HFF-Myc (cell line): Measurements from ENCODE around the gene CUBN.

ENCODE experiments used
- DNase-seq: peaks from one replicate; pipeline ENCODE4 v3.0.0-alpha.2; 2011; ENCODE audit warnings: low read depth; ENCODE audit errors: extremely low read depth
- H3K4me3 ChIP-seq: replicated peaks from 2 replicates; pipeline ENCODE4 v1.5.1; 2011; ENCODE audit warnings: low read depth, mild to moderate bottlenecking, control low read depth, low read length
- TF ChIP-seq, protein P1 (sequence below): IDR thresholded peaks from 2 replicates; pipeline ENCODE4 v1.5.1; 2012; ENCODE audit warnings: mild to moderate bottlenecking, low read depth, low read length, control low read depth; ENCODE audit errors: missing control alignments

The CUBN gene

DNA sequence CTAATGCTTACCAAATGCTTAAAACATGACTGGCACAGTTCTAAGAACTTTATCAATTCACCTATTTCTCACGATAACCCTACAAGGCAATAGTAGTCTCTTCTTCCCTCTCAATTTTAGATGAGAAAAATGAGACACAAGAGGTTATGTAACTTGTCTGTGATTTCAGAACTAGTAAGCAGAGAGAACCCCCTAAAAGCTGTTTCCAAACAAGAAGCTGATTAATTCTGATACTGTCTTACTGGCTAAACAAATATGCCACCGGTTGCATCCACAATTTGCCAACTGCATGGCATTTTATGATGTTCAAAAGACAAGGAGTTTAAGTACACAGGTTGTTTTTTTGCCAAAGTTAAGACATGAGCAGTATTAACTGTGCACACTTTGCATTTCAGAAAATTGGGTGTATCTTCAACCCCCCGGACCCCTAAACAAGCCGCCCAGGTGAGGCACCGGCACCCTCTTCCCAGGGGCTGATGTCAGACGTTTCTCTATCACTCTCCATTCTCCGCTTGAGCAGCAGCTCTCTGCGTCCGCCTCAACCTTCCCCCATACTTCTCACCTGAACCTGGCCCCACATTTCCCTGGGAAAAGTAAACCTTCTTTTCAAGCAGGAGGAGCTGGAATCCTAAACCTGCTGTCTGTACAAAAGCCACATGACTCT, 334.1 kb downstream of the CUBN start:
- no peak overlapping the region for H3K4me3 ChIP-seq
- TF ChIP-seq, protein P1, sequence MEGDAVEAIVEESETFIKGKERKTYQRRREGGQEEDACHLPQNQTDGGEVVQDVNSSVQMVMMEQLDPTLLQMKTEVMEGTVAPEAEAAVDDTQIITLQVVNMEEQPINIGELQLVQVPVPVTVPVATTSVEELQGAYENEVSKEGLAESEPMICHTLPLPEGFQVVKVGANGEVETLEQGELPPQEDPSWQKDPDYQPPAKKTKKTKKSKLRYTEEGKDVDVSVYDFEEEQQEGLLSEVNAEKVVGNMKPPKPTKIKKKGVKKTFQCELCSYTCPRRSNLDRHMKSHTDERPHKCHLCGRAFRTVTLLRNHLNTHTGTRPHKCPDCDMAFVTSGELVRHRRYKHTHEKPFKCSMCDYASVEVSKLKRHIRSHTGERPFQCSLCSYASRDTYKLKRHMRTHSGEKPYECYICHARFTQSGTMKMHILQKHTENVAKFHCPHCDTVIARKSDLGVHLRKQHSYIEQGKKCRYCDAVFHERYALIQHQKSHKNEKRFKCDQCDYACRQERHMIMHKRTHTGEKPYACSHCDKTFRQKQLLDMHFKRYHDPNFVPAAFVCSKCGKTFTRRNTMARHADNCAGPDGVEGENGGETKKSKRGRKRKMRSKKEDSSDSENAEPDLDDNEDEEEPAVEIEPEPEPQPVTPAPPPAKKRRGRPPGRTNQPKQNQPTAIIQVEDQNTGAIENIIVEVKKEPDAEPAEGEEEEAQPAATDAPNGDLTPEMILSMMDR = no peak
- DNase-seq = no peak

DNA sequence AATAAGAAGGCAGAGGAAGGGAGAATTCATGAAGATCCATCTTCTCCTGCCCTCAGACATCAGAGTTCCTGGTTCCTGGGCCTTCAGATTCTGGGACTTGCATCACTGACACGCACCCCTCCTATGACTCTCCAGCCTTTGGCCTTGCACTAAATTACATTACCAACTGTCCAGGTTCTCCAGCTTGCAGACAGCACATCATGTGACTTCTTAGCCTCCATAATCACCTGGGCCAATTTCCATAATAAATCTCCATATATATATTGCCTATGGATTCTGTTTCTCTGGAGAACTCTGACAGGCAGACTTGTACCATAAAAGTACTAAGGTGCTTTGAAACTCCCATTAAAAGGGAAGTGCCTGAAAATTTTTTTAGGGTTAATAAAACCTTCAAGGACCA, 335.6 kb downstream of the CUBN start:
- no peak overlapping the region for H3K4me3 ChIP-seq
- no peak for DNase-seq
- TF ChIP-seq, protein P1 = no peak

DNA sequence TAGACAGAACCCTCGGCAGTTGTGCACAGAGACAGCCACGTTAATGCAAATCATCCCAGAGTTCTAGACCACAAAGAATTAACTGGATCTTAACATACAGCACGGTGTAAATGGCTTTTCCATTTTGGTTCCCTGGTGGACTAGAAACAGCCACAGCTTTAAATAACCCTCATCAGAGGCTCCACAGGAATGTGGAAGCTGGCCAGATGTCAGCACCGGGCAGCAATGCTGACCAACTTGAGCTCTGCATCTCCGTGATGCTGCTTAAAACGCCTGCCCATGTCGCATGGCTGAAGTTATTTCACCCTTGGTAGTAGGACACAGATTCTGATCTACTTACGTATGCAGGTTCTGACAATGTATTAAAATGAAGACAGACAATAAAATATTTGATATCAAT, 336.9 kb downstream of the CUBN start:
- no peak for DNase-seq
- TF ChIP-seq, protein P1 = no peak
- no peak overlapping the region for H3K4me3 ChIP-seq

DNA sequence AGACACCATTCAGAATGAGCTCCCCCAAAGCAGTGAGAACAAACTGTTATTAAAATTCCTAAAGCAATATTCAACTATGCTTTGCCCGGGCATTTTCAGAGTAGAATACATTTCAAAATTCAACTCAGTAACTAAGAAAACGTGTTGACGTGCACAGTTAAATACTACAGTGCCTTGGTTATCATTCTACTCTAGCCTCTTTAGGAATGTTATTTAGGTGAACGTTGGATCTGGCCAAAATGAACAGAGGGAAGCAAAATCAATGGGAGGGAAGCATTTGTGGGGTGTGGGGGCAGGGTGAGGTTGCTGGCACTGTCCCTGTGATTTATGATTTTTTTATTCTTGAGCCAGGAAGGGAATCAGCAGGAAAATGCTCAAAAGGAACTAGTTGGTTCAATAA, 339.8 kb downstream of the CUBN start:
- H3K4me3 ChIP-seq = no peak overlapping the region
- TF ChIP-seq, protein P1 = no peak
- DNase-seq = no peak

DNA sequence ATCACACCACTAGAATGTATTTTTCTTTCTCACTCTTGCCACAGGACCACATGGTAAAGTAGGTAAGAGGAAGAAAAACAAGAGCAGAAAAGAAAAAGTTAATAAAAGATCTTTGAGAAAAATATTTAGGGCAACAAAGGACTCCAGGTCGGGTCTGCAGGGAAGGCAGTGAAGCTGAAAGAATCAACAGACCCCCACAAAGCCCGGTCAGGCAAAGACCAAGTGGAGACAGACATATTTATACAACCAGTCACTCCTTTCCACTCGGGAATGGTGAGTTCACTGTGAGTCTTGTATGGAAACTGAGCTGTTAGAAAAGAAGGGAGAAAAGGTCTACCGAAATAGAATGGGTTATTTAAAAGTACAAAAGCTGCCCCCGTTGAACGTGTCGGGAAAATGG, 340.4 kb downstream of the CUBN start:
- TF ChIP-seq, protein P1 = no peak
- no peak for DNase-seq
- no peak overlapping the region for H3K4me3 ChIP-seq

DNA sequence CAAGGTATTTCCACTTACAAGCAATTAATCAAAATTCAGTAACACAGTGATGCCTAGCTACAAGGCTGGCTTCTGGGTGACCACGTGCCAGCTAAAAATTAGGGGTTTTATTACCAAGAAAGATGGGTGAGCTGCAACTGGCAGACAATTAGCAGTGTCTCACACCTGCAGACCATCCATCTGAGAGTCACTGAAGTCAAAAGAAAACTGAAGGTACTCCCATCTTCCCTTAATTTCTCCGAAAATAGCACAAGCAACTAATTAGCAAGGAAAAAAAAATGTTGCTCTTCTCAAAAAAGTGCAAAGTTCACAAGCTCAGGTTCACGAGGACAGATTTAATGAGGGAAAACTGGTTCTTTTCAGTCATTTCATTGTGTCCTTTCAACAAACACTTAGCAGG, 340.8 kb downstream of the CUBN start:
- no peak for DNase-seq
- TF ChIP-seq, protein P1 = no peak
- no peak overlapping the region for H3K4me3 ChIP-seq

DNA sequence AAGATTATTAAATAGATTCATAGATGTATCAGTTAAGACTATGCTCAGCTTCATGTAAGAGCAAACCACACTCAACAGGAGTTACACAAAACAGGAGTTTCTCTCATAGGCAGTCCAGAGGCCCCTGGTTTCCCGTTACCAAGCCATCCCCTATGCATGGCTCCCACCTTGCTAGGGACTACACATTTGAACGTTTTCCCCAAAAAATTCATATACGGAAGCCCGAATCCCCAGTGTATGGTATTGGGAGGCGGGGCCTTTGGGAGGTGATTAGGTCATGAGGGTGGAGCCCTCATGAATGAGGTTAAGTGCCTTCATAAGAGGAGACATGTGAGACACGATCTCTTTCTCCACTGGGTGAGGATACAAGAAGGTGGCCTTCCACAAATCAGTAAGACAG, 341.5 kb downstream of the CUBN start:
- DNase-seq = no peak
- TF ChIP-seq, protein P1 = no peak
- no peak overlapping the region for H3K4me3 ChIP-seq
